Measurements from ENCODE around the gene C5orf46.

- TF ChIP-seq TARDBP (IDR thresholded peaks at IDR 0.05) (no peak), SP1 (IDR thresholded peaks at IDR 0.05) (no peak), BHLHE40 (IDR thresholded peaks at IDR 0.05; ENCODE audit: borderline replicate concordance) (no peak), ARNT (IDR thresholded peaks at IDR 0.05) (no peak), FOXM1 (IDR thresholded peaks at IDR 0.05; ENCODE audit: borderline replicate concordance) (no peak)
These were observed 13.5 kb downstream of the C5orf46 start for GRCh38 chr5:147892696-147893296.

All from HEK293T (cell line).